Upper lobe of left lung (tissue), 6 donors: ENCODE results near the gene ADAMTS2. TPM values are rescaled to one million over a fixed set of nuclear protein-coding genes. Genes with fewer than 3 reads are reported as not detected.

ENCODE experiments used
- ATAC-seq, 2 donors: fragments of 200-7000 bp; cut with Tn5 transposase; one replicate each; pipeline ENCODE4 v1.9.1; 2022; ENCODE audit warnings: mild to moderate bottlenecking in 2 of 2, moderate library complexity in 2 of 2; ENCODE audit not compliant: low FRiP score in 2 of 2
- DNase-seq, 2 donors: peaks; one replicate each; pipeline ENCODE4 v3.0.0-alpha.2; 2019 to 2020
- H3K27ac ChIP-seq, 4 donors: fragments of 200-600 bp; sonication (generic); one replicate each; pipeline ENCODE4 v1.5.1; 2016 to 2019
- H3K27me3 ChIP-seq, 4 donors: fragments of 200-600 bp; sonication (generic); one replicate each; pipeline ENCODE4 v1.5.1; 2017 to 2019
- H3K36me3 ChIP-seq, 4 donors: fragments of 200-600 bp; sonication (generic); one replicate each; pipeline ENCODE4 v1.5.1; 2016 to 2019
- H3K4me1 ChIP-seq, 4 donors: fragments of 200-600 bp; sonication (generic); one replicate each; pipeline ENCODE4 v1.5.1; 2018 to 2019
- H3K4me3 ChIP-seq, 4 donors: fragments of 200-600 bp; sonication (generic); one replicate each; pipeline ENCODE4 v1.5.1; 2017 to 2019; ENCODE audit warnings: mild to moderate bottlenecking in 2 of 4, moderate library complexity in 1 of 4
- H3K9me3 ChIP-seq, 4 donors: fragments of 200-600 bp; sonication (generic); one replicate each; pipeline ENCODE4 v1.5.1; 2018 to 2019
- CTCF ChIP-seq, 6 experiments: fragments of 450-650 bp in 4 of 6; fragments of 200-600 bp in 2 of 6; sonication (generic) in 2 of 6; IDR thresholded peaks; one replicate each; pipeline ENCODE4 v1.5.1; 2016 to 2019; ENCODE audit warnings: antibody characterized with exemption in 6 of 6
- EP300 ChIP-seq, 4 donors: sonication (generic); formaldehyde crosslinking; IDR thresholded peaks; one replicate each; pipeline ENCODE4 v1.5.1; 2017; ENCODE audit warnings: antibody characterized with exemption in 4 of 4, control low read depth in 2 of 4
- POLR2A ChIP-seq, 4 donors: fragments of 450-650 bp; IDR thresholded peaks; one replicate each; pipeline ENCODE4 v1.5.1; 2016 to 2017; ENCODE audit warnings: antibody characterized with exemption in 4 of 4, mild to moderate bottlenecking in 2 of 4
- POLR2AphosphoS5 ChIP-seq, 2 donors: sonication (generic); formaldehyde crosslinking; IDR thresholded peaks; one replicate each; pipeline ENCODE4 v1.5.1; 2017; ENCODE audit warnings: antibody characterized with exemption in 2 of 2
- WGBS, 2 donors: methylation state at CpG; one replicate each; pipeline ENCODE4 v1.1.5; 2017 to 2018; 5-methylcytosine and 5-hydroxymethylcytosine counted together
- total RNA-seq, 6 donors: library from RNA; depleted of rRNA in 4 of 6; stranded (reverse); fragments of >200 nt in 4 of 6; gene quantifications; one replicate each; pipeline versions ENCODE4 v1.1.0 to v1.2.1, GENCODE V29; 2016 to 2021
- donor health status: DM: no; HTN: no; CAD: no; lungs with moderate emphysema.
- donor health status: DM: no; HTN: yes; CAD: no; lungs with severe emphysema.

The ADAMTS2 gene
- total RNA-seq, 6 donors from 2014 or later = 10.0 to 114 (median 25.7) TPM

- DNase-seq (no peak), ATAC-seq (no peak)
- Histone ChIP-seq H3K4me3 (no peak overlapping the region), H3K27ac (no peak overlapping the region), H3K27me3 (no peaks in the 10 kb centered on the region), H3K36me3 (no peaks in the 10 kb centered on the region), H3K9me3 (peaks cover 0 to 7% (median 0%) of the 10 kb centered on the region in 4 donors), H3K4me1 (no peaks in the 10 kb centered on the region)
- TF ChIP-seq CTCF (IDR thresholded peaks at IDR 0.05) (no peak), POLR2A (IDR thresholded peaks at IDR 0.05) (no peak), POLR2AphosphoS5 (IDR thresholded peaks at IDR 0.05) (no peak), EP300 (IDR thresholded peaks at IDR 0.05) (no peak)
- 86 to 88% methylated on average over 11 to 14 of the region's 14 CpGs for WGBS, 2 donors
Measured at GRCh38 chr5:179298181-179298993, 46.9 kb downstream of the ADAMTS2 start.

GRCh38 chr5:179297486-179298180 lies 47.6 kb downstream of the ADAMTS2 start:
- no peak for ATAC-seq
- no peaks in the 10 kb centered on the region for H3K27me3 ChIP-seq
- no peaks in the 10 kb centered on the region for H3K36me3 ChIP-seq
- no peak for DNase-seq
- H3K4me3 ChIP-seq = no peak overlapping the region
- 85% methylated on average over 11 to 16 of the region's 16 CpGs for WGBS, 2 donors
- peaks cover 0 to 7% (median 0%) of the 10 kb centered on the region in 4 donors for H3K9me3 ChIP-seq
- no peak for TF ChIP-seq CTCF (IDR thresholded peaks at IDR 0.05)
- no peak for TF ChIP-seq POLR2A (IDR thresholded peaks at IDR 0.05)
- TF ChIP-seq POLR2AphosphoS5 (IDR thresholded peaks at IDR 0.05) = no peak
- TF ChIP-seq EP300 (IDR thresholded peaks at IDR 0.05) = no peak
- H3K4me1 ChIP-seq = no peaks in the 10 kb centered on the region
- H3K27ac ChIP-seq = peak overlapping the region in 1 of 4 donors; percentile 15

- H3K27ac ChIP-seq = no peak overlapping the region
Measured at GRCh38 chr5:179297026-179297425, 48.2 kb downstream of the ADAMTS2 start.

GRCh38 chr5:179296150-179296821 lies 49.0 kb downstream of the ADAMTS2 start:
- no peak for ATAC-seq
- 83% methylated on average over 22 of the region's 22 CpGs for WGBS, 2 donors
- H3K4me3 ChIP-seq = no peak overlapping the region
- H3K27me3 ChIP-seq = no peaks in the 10 kb centered on the region
- H3K4me1 ChIP-seq = no peaks in the 10 kb centered on the region
- DNase-seq = no peak
- H3K36me3 ChIP-seq = no peaks in the 10 kb centered on the region
- no peak overlapping the region for H3K27ac ChIP-seq
- peaks cover 0 to 7% (median 0%) of the 10 kb centered on the region in 4 donors for H3K9me3 ChIP-seq
- TF ChIP-seq CTCF (IDR thresholded peaks at IDR 0.05) = no peak
- no peak for TF ChIP-seq POLR2AphosphoS5 (IDR thresholded peaks at IDR 0.05)
- TF ChIP-seq POLR2A (IDR thresholded peaks at IDR 0.05) = no peak
- TF ChIP-seq EP300 (IDR thresholded peaks at IDR 0.05) = no peak

More at GRCh38 chr5:179297026-179297425, 48.2 kb downstream of the ADAMTS2 start:
- WGBS, 2 donors = 89 to 92% methylated on average over 10 of the region's 10 CpGs
- Histone ChIP-seq H3K4me1 (no peaks in the 10 kb centered on the region), H3K27me3 (no peaks in the 10 kb centered on the region), H3K9me3 (peaks cover 0 to 7% (median 0%) of the 10 kb centered on the region in 4 donors), H3K4me3 (no peak overlapping the region), H3K36me3 (no peaks in the 10 kb centered on the region)
- DNase-seq (no peak), ATAC-seq (no peak)
- TF ChIP-seq CTCF (IDR thresholded peaks at IDR 0.05) (no peak), EP300 (IDR thresholded peaks at IDR 0.05) (no peak), POLR2AphosphoS5 (IDR thresholded peaks at IDR 0.05) (no peak), POLR2A (IDR thresholded peaks at IDR 0.05) (no peak)
